NB4 (cell line): ENCODE measurements around the gene TP53TG5.

Experiments
- MYC ChIP-seq: IDR thresholded peaks from 2 replicates; pipeline ENCODE4 v1.6.1; 2011; ENCODE audit warnings: low read depth, low read length
- POLR2A ChIP-seq: IDR thresholded peaks from 2 replicates; pipeline ENCODE4 v1.6.1; 2011; ENCODE audit warnings: mild to moderate bottlenecking; ENCODE audit not compliant: insufficient read length; ENCODE audit errors: extremely low read depth
- TF ChIP-seq, protein P1 (sequence below): IDR thresholded peaks from one replicate; pipeline ENCODE4 v1.5.1; 2012; ENCODE audit warnings: low read depth, low read length

DNA sequence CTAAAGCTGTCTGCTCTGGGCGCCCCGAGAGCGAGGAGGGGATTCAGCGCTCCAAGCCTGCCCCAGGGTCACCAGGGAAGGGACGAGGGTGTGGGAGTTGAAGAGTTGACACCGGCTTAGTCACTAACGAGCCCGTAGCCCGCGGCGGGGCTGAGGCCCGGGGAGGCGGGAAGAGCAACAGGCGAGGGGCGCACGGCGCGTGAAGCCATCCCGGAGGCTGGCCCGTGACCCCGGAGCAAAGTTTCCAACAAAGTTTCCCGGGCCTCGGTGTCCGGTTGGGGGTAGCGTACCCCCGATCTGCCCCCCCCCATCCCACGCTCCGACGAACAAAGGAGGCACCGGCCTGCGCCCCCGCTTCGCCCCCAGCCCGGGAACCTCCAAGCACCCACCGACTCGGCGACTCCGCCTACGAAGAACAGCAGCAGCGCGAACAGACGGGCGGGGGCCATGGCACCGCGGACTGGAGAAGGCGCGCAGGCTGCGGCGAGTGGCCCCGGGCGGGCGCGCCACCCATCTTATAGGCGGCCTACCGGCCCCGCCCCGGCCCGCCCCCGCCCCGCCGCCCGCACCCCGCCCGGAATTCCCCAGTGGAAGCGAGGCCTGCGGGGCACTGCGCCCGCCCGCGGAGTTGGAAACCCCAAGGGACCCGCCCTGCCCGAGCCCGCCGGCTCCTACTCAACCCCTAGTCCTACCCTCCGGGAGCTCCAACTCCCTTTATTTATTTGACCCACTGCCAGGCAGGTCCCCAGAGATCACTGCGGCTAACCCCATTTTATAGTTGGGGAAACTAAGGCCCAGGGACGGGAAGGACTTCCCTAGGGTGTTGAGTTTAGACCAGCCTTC is 30.0 kb downstream of the TP53TG5 start, which contains the start of gene SDC4:
- TF ChIP-seq MYC (peak; percentile 25; the same call in 1 of the 2 replicates), POLR2A (peak; percentile 65)
- TF ChIP-seq, protein P1, sequence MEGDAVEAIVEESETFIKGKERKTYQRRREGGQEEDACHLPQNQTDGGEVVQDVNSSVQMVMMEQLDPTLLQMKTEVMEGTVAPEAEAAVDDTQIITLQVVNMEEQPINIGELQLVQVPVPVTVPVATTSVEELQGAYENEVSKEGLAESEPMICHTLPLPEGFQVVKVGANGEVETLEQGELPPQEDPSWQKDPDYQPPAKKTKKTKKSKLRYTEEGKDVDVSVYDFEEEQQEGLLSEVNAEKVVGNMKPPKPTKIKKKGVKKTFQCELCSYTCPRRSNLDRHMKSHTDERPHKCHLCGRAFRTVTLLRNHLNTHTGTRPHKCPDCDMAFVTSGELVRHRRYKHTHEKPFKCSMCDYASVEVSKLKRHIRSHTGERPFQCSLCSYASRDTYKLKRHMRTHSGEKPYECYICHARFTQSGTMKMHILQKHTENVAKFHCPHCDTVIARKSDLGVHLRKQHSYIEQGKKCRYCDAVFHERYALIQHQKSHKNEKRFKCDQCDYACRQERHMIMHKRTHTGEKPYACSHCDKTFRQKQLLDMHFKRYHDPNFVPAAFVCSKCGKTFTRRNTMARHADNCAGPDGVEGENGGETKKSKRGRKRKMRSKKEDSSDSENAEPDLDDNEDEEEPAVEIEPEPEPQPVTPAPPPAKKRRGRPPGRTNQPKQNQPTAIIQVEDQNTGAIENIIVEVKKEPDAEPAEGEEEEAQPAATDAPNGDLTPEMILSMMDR, result no peak
